GM12864 (cell line): ENCODE data around the gene CASZ1.

Experiments used
- DNase-seq: peaks from one replicate; pipeline ENCODE4 v3.0.0-alpha.2; 2011; ENCODE audit warnings: low read depth
- H3K4me3 ChIP-seq: 2 replicates; pipeline ENCODE4 v1.5.1; 2011; ENCODE audit warnings: mild to moderate bottlenecking, low read depth, low read length, control low read depth
- TF ChIP-seq, protein P1 (sequence below): IDR thresholded peaks from 2 replicates; pipeline ENCODE4 v1.5.1; 2011; ENCODE audit warnings: low read depth, mild to moderate bottlenecking, moderate library complexity, low read length, control low read depth, inconsistent platforms; ENCODE audit errors: missing control alignments

The CASZ1 gene

DNA sequence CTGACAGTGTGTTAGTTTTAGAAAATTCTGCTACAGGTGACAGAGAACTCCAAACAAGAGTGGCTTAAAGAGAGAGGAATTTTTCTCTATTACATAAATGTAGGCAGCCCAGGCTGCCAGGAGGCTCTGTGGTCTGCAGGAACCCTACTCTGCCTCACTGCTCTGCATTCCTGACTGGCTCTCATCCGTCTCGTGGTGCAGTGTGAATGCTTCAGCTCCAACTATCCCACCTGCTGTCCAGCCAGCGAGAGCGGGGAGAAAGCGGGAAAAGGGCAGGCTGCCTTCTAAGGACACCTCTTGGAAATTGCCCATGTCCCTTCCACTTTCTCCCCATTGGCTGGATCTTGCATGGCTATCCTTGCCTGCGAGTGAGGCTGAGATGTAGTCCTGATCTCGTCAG lies 190.4 kb downstream of the CASZ1 start:
- TF ChIP-seq, protein P1, sequence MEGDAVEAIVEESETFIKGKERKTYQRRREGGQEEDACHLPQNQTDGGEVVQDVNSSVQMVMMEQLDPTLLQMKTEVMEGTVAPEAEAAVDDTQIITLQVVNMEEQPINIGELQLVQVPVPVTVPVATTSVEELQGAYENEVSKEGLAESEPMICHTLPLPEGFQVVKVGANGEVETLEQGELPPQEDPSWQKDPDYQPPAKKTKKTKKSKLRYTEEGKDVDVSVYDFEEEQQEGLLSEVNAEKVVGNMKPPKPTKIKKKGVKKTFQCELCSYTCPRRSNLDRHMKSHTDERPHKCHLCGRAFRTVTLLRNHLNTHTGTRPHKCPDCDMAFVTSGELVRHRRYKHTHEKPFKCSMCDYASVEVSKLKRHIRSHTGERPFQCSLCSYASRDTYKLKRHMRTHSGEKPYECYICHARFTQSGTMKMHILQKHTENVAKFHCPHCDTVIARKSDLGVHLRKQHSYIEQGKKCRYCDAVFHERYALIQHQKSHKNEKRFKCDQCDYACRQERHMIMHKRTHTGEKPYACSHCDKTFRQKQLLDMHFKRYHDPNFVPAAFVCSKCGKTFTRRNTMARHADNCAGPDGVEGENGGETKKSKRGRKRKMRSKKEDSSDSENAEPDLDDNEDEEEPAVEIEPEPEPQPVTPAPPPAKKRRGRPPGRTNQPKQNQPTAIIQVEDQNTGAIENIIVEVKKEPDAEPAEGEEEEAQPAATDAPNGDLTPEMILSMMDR: no peak

DNA sequence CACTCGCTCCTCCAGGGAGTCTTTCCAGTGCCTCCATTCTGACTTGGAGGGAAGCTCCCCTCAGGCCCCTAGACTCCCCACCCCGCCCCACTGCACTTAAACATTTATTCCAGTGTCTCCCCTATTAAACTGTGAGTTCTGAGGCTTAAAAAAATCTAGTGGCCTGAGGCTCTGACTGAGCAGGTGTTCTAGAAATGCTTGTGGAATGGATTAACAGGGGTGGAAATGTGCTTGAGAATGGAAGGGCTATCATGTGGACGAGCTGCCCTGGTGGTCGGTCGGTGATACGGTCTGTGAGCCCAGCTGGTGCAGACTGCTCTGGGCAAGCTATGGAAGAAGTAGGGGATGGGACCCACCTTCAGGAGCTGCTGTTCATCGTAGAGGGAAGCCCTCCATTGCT lies 191.5 kb downstream of the CASZ1 start:
- no peak overlapping the region for H3K4me3 ChIP-seq
- TF ChIP-seq, protein P1: no peak
- DNase-seq: no peak

More for the DNA sequence above, 190.4 kb downstream of the CASZ1 start:
- no peak overlapping the region for H3K4me3 ChIP-seq
- DNase-seq: no peak

DNA sequence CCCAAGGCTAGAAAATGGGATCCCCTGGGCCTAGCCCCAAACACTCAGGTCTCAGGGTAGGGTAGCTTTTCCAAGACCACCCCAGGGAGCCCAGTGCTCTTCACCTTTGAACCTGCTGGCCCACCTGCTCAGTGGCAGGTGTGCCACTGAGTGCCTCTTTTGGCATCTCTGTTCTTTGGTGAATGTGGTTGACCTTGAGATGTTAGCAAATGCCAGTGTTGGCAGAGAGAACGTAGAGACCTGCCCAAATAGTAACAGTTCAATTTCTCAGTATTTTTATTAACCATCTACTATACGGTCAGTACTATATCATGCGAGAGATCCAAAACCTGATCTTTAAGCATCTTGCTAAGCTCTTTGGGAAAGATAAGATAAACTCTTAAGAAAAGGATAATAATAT lies 193.5 kb downstream of the CASZ1 start:
- DNase-seq: no peak
- no peak overlapping the region for H3K4me3 ChIP-seq
- TF ChIP-seq, protein P1: no peak

DNA sequence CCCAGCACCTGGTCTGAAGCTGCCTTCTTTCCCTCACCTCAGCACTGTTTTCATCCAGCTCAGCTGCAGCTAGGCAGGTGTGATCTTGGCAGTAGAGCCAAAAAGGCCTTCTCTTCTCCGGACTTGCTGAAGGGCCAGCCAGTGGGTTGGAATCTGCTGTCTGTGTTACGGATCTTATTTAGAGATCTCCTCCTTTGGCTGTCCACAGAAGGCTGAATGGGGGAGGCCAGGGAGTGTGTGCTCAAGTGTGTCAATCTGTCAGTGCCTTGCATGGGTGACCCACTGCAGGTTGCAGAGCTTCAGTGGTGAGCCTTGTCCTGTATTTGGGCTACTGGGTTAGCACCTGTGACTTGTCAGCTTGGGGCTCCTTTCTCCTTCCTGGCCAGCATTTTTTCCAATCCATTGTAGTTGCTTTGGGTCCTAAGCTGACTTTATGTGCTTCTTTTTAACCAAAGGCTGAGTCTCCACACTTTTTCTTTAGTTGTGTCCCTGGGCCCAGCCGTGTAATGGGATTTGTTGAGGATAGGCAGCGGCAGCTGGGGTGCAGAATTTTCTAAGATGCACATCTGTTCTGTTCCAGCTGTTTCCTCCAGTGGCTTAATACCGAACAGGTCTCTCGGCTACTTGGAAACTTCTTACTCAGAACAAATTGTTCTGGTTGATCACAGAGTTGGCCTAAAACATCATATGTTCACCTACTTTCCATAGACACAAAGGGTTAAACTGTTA lies 194.9 kb downstream of the CASZ1 start:
- H3K4me3 ChIP-seq: no peak overlapping the region
- DNase-seq: no peak
- TF ChIP-seq, protein P1: no peak

DNA sequence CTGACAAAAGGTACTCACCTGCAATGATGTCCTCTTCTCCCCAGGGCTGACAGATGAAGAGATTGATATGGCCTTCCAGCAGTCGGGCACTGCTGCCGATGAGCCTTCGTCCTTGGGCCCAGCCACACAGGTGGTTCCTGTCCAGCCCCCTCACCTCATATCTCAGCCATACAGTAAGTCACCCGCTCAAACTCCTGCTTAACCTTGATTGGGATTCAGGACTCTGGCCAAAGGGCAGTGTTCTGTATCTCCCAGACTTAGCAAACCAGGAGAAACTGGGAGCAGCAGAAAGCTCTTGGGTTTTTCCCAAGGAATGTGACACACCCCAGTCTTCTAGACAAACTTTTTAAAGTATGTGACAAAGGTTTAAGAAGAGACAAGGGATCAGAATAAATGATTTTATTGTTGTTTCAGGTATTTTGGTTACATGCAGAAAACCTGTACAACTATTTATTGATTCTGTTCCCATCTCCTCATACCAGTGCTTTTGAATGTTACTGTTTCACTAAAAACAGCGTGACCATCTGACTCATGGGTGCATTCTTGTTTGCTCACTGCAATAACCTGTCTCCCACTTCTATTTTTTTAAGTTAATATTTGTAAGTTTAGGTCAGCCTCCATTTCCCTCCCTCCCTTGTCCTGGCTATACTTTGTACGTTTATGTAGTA lies 197.1 kb downstream of the CASZ1 start:
- no peak for DNase-seq
- TF ChIP-seq, protein P1: no peak
- no peak overlapping the region for H3K4me3 ChIP-seq

DNA sequence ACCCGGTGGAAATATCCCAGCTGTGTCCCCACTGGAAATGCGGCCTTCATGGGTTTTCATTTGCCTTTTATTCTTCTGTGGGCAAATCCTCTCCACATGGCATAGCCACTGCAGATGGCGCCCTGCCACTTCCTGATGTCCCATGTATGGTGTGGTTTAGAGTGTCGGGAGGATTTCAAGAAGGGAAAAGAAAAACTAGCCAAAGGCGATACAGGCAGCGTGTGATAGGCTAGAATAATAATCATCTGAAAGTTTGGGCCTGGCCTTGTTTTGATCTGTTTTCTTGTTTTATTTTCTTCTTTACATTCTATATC lies 198.1 kb downstream of the CASZ1 start:
- TF ChIP-seq, protein P1: no peak
- no peak for DNase-seq
- H3K4me3 ChIP-seq: no peak overlapping the region
